HT-29 (cell line): ENCODE data around the gene PPP1R14B. TPM values are rescaled to one million over a fixed set of nuclear protein-coding genes. Genes with fewer than 3 reads are reported as not detected.

Experiments
- DNase-seq: peaks from one replicate; pipeline ENCODE4 v3.0.0-alpha.2; 2015; ENCODE audit warnings: low spot score
- total RNA-seq: library from RNA; depleted of rRNA; stranded (reverse); fragments of >200 nt; shearing (Covaris generic); gene quantifications from 2 replicates; pipeline ENCODE4 v1.2.3, GENCODE V29; 2014

Gene PPP1R14B
- total RNA-seq, 1 experiment from 2014 or later: 643 TPM

GRCh38 chr11:64281957-64282770 is 35.4 kb upstream of the PPP1R14B start:
- DNase-seq: no peak

GRCh38 chr11:64278576-64279190 is 31.9 kb upstream of the PPP1R14B start:
- no peak for DNase-seq

GRCh38 chr11:64276653-64277431 is 30.1 kb upstream of the PPP1R14B start:
- no peak for DNase-seq

GRCh38 chr11:64275841-64276240 is 29.1 kb upstream of the PPP1R14B start:
- no peak for DNase-seq

GRCh38 chr11:64275031-64275800 is 28.5 kb upstream of the PPP1R14B start:
- no peak for DNase-seq

GRCh38 chr11:64269540-64270220 is 22.9 kb upstream of the PPP1R14B start:
- DNase-seq: peak; percentile 99

GRCh38 chr11:64268893-64269539 is 22.3 kb upstream of the PPP1R14B start:
- peak; percentile 76 for DNase-seq

GRCh38 chr11:64268025-64268892 is 21.5 kb upstream of the PPP1R14B start:
- DNase-seq: no peak

- DNase-seq: peak; percentile 65
Observed at GRCh38 chr11:64267207-64267945, 20.6 kb upstream of the PPP1R14B start.

GRCh38 chr11:64266339-64266738 is 19.6 kb upstream of the PPP1R14B start:
- DNase-seq: no peak

- no peak for DNase-seq
Observed at GRCh38 chr11:64265176-64266160, 18.7 kb upstream of the PPP1R14B start.

- DNase-seq: no peak
Observed at GRCh38 chr11:64264371-64264852, 17.7 kb upstream of the PPP1R14B start.

- DNase-seq: no peak
Observed at GRCh38 chr11:64263947-64264317, 17.2 kb upstream of the PPP1R14B start.

- no peak for DNase-seq
Observed at GRCh38 chr11:64263021-64263946, 16.5 kb upstream of the PPP1R14B start.

GRCh38 chr11:64262271-64263002 is 15.7 kb upstream of the PPP1R14B start:
- DNase-seq: no peak
